ENCODE measurements around the gene HK1.

DNA sequence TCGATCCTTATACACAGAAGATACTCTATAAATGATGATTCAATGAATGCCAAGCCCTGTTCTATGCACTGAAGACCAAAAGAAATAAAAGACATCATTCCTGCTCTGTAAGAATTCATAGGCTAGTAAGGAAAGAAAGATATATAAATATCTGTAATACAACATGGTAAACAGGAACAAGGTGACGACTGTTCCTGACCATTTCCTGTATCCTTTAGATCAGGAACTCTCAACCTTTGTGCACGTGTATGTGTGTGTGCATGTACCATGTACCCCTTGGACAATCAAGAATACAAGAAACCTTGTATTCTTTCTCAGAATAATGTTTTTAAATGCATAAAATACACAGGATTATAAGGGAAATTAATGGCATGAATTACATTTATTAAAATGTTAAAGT is 7.3 kb upstream of the HK1 start:
- no peak for TF ChIP-seq POLR2A (IDR thresholded peaks at IDR 0.05; ENCODE audit: extremely low read depth, insufficient read length)
- no peak for TF ChIP-seq CTCF (IDR thresholded peaks at IDR 0.05; ENCODE audit: low read depth, low read length)
- TF ChIP-seq MYC (IDR thresholded peaks at IDR 0.05; ENCODE audit: low read depth, low read length) = no peak

All from NB4 (cell line).